ENCODE measurements around the gene CD200. TPM values are rescaled to one million over a fixed set of nuclear protein-coding genes. Genes with fewer than 3 reads are reported as not detected.

CD200 gene
- total RNA-seq, 1 experiment from 2014 or later, result not detected

DNA sequence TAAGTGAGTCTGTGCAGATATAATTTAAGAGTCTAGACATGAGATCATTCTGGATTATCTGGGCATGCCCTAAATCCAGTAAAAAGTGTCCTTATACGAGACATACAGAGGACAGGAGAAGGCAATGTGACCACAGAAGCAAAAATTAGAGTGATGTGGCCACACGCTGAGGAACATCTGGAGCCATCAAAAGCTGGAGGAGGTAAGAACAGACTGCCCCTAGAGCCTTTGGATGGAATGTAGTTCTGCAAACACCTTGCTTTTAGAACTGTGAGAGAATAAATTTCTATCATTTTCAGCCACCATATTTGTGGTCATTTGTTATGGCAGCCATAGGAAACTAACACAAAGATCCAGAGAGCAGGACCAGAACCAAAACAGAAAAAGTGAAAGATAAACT is 41.0 kb downstream of the CD200 start:
- Histone ChIP-seq H3K27me3 (replicated peaks; ENCODE audit: insufficient read depth, low read depth, low read length, poor library complexity) (no peaks in the 10 kb centered on the region), H3K4me3 (ENCODE audit: low read depth, low read length, poor library complexity, severe bottlenecking) (no peak overlapping the region), H3K36me3 (ENCODE audit: insufficient read depth, low read length, poor library complexity, severe bottlenecking) (no peaks in the 10 kb centered on the region), H3K27ac (ENCODE audit: low read depth, low read length, poor library complexity, severe bottlenecking) (no peak overlapping the region), H3K9me3 (ENCODE audit: low read depth, low read length, poor library complexity, severe bottlenecking) (no peaks in the 10 kb centered on the region), H3K4me1 (ENCODE audit: insufficient read depth, low read length, poor library complexity, severe bottlenecking) (peaks cover 16% of the 10 kb centered on the region)
- ChIA-PET POLR2A (ENCODE audit: low non-redundant PET) (no interaction called here), CTCF (no interaction called here)
- intact Hi-C loops (cut with micrococcal nuclease; ENCODE audit: unreplicated experiment), result no loop called here
- no peak for TF ChIP-seq CTCF (conservative IDR thresholded peaks at IDR 0.05; ENCODE audit: low read depth, low read length)
- no peak for TF ChIP-seq EZH2 (IDR thresholded peaks at IDR 0.05; ENCODE audit: borderline replicate concordance, low read depth, low read length, poor library complexity, severe bottlenecking)
- DNase-seq (ENCODE audit: low spot score), result no peak
- BruUV-seq (replicated peaks), result no TSS peak

DNA sequence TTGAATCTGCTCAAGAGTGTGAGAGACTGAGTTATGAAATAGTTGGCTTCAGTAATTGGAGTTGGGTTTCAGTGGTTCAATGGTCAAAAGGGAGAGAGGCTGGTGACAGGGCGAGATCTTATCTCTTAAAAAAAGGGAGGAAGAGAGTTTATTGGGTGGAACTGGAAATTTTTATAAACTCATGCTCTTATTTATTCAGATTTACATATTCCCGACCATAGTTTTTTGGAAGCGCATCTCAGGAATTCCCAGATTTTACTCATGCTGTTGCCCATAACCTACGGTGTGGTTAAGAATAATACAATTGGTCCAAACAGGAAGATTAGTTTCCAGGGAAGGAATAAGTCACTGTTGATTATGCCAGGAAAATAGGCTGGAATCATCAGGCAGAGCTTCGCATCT is 41.4 kb downstream of the CD200 start:
- H3K27me3 ChIP-seq (replicated peaks; ENCODE audit: insufficient read depth, low read depth, low read length, poor library complexity), result no peaks in the 10 kb centered on the region
- ChIA-PET CTCF (no interaction called here), POLR2A (ENCODE audit: low non-redundant PET) (no interaction called here)
- H3K27ac ChIP-seq (ENCODE audit: low read depth, low read length, poor library complexity, severe bottlenecking), result no peak overlapping the region
- peaks cover 16% of the 10 kb centered on the region for H3K4me1 ChIP-seq (ENCODE audit: insufficient read depth, low read length, poor library complexity, severe bottlenecking)
- no peaks in the 10 kb centered on the region for H3K9me3 ChIP-seq (ENCODE audit: low read depth, low read length, poor library complexity, severe bottlenecking)
- no peak overlapping the region for H3K4me3 ChIP-seq (ENCODE audit: low read depth, low read length, poor library complexity, severe bottlenecking)
- intact Hi-C loops (cut with micrococcal nuclease; ENCODE audit: unreplicated experiment), result no loop called here
- DNase-seq (ENCODE audit: low spot score), result no peak
- H3K36me3 ChIP-seq (ENCODE audit: insufficient read depth, low read length, poor library complexity, severe bottlenecking), result no peaks in the 10 kb centered on the region
- TF ChIP-seq EZH2 (IDR thresholded peaks at IDR 0.05; ENCODE audit: borderline replicate concordance, low read depth, low read length, poor library complexity, severe bottlenecking) (no peak), CTCF (conservative IDR thresholded peaks at IDR 0.05; ENCODE audit: low read depth, low read length) (no peak)
- BruUV-seq (replicated peaks), result no TSS peak

GRCh38 chr3:112375117-112375516 is 42.2 kb downstream of the CD200 start:
- no TSS peak for BruUV-seq (replicated peaks)
- Histone ChIP-seq H3K36me3 (ENCODE audit: insufficient read depth, low read length, poor library complexity, severe bottlenecking) (no peaks in the 10 kb centered on the region), H3K27ac (ENCODE audit: low read depth, low read length, poor library complexity, severe bottlenecking) (no peak overlapping the region), H3K4me1 (ENCODE audit: insufficient read depth, low read length, poor library complexity, severe bottlenecking) (peaks cover 16% of the 10 kb centered on the region), H3K9me3 (ENCODE audit: low read depth, low read length, poor library complexity, severe bottlenecking) (no peaks in the 10 kb centered on the region), H3K4me3 (ENCODE audit: low read depth, low read length, poor library complexity, severe bottlenecking) (no peak overlapping the region), H3K27me3 (replicated peaks; ENCODE audit: insufficient read depth, low read depth, low read length, poor library complexity) (no peaks in the 10 kb centered on the region)
- CTCF ChIA-PET, result no interaction called here
- no peak for TF ChIP-seq EZH2 (IDR thresholded peaks at IDR 0.05; ENCODE audit: borderline replicate concordance, low read depth, low read length, poor library complexity, severe bottlenecking)
- no peak for DNase-seq (ENCODE audit: low spot score)
- intact Hi-C loops (cut with micrococcal nuclease; ENCODE audit: unreplicated experiment), result no loop called here
- POLR2A ChIA-PET (ENCODE audit: low non-redundant PET), result no interaction called here

GRCh38 chr3:112376241-112376911 is 43.4 kb downstream of the CD200 start:
- ChIA-PET CTCF (no interaction called here), POLR2A (ENCODE audit: low non-redundant PET) (no interaction called here)
- no peak overlapping the region for H3K27ac ChIP-seq (ENCODE audit: low read depth, low read length, poor library complexity, severe bottlenecking)
- TF ChIP-seq EZH2 (IDR thresholded peaks at IDR 0.05; ENCODE audit: borderline replicate concordance, low read depth, low read length, poor library complexity, severe bottlenecking) (no peak), CTCF (conservative IDR thresholded peaks at IDR 0.05; ENCODE audit: low read depth, low read length) (no peak)
- H3K36me3 ChIP-seq (ENCODE audit: insufficient read depth, low read length, poor library complexity, severe bottlenecking), result no peaks in the 10 kb centered on the region
- H3K4me3 ChIP-seq (ENCODE audit: low read depth, low read length, poor library complexity, severe bottlenecking), result no peak overlapping the region
- BruUV-seq (replicated peaks), result no TSS peak
- H3K4me1 ChIP-seq (ENCODE audit: insufficient read depth, low read length, poor library complexity, severe bottlenecking), result peaks cover 16% of the 10 kb centered on the region
- no peaks in the 10 kb centered on the region for H3K9me3 ChIP-seq (ENCODE audit: low read depth, low read length, poor library complexity, severe bottlenecking)
- no peaks in the 10 kb centered on the region for H3K27me3 ChIP-seq (replicated peaks; ENCODE audit: insufficient read depth, low read depth, low read length, poor library complexity)
- intact Hi-C loops (cut with micrococcal nuclease; ENCODE audit: unreplicated experiment), result no loop called here
- DNase-seq (ENCODE audit: low spot score), result no peak
